Cardiac muscle cell (in vitro differentiated cells and primary cell): ENCODE results near the gene EDC4. TPM values are rescaled to one million over a fixed set of nuclear protein-coding genes. Genes with fewer than 3 reads are reported as not detected.
"Not testable (repeated sequence)": the region's sequence is repeated elsewhere in the genome, so short reads cannot be mapped to it uniquely, and the experiment has no call there.

Source experiments
- DNase-seq, 2 donors: peaks; one replicate each; pipeline versions ENCODE4 v3.0.0 to v3.0.0-alpha.2; 2010 to 2017; ENCODE audit warnings: low read depth in 1 of 2, low spot score in 1 of 2
- H3K27ac ChIP-seq: fragments of 200-600 bp; sonication (generic); 2 replicates; pipeline ENCODE4 v1.5.1; 2016
- H3K27me3 ChIP-seq: fragments of 200-600 bp; sonication (generic); 2 replicates; pipeline ENCODE4 v1.6.0; 2016; ENCODE audit warnings: control low read depth
- H3K36me3 ChIP-seq: fragments of 200-600 bp; sonication (generic); 2 replicates; pipeline ENCODE4 v1.5.1; 2016; ENCODE audit warnings: control low read depth
- H3K4me1 ChIP-seq: fragments of 200-600 bp; sonication (generic); 2 replicates; pipeline ENCODE4 v1.8.1; 2017; ENCODE audit warnings: low read depth, mild to moderate bottlenecking, mixed run types
- H3K4me3 ChIP-seq: fragments of 200-600 bp; sonication (generic); 2 replicates; pipeline ENCODE4 v1.5.1; 2016; ENCODE audit warnings: mild to moderate bottlenecking
- H3K9me3 ChIP-seq: fragments of 200-600 bp; sonication (generic); 2 replicates; pipeline ENCODE4 v1.5.1; 2017; ENCODE audit warnings: low read depth, mild to moderate bottlenecking, control low read depth
- polyA plus RNA-seq: library from polyadenylated mRNA; unstranded; fragments of >200 nt; fragmentation: Nextera tagmentation; extraction: Ambion mirVana; gene quantifications from 2 replicates; pipeline ENCODE4 v1.2.1, GENCODE V29; 2016
- total RNA-seq: library from RNA; depleted of rRNA; stranded (reverse); fragments of >200 nt; gene quantifications from 2 replicates; pipeline ENCODE4 v1.2.3, GENCODE V29; 2016
- TF ChIP-seq, protein P1 (sequence below): IDR thresholded peaks from 2 replicates; pipeline ENCODE4 v1.5.1; 2012; ENCODE audit warnings: low read depth, mild to moderate bottlenecking, low read length

Gene EDC4
- total and polyA plus RNA-seq, 2 experiments from 2014 or later, result 87.8 to 95.7 TPM

- no peak for DNase-seq
- TF ChIP-seq, protein P1, sequence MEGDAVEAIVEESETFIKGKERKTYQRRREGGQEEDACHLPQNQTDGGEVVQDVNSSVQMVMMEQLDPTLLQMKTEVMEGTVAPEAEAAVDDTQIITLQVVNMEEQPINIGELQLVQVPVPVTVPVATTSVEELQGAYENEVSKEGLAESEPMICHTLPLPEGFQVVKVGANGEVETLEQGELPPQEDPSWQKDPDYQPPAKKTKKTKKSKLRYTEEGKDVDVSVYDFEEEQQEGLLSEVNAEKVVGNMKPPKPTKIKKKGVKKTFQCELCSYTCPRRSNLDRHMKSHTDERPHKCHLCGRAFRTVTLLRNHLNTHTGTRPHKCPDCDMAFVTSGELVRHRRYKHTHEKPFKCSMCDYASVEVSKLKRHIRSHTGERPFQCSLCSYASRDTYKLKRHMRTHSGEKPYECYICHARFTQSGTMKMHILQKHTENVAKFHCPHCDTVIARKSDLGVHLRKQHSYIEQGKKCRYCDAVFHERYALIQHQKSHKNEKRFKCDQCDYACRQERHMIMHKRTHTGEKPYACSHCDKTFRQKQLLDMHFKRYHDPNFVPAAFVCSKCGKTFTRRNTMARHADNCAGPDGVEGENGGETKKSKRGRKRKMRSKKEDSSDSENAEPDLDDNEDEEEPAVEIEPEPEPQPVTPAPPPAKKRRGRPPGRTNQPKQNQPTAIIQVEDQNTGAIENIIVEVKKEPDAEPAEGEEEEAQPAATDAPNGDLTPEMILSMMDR, result no peak
- H3K4me3 ChIP-seq, result no peak overlapping the region
- H3K9me3 ChIP-seq, result no peaks in the 10 kb centered on the region
- H3K27me3 ChIP-seq, result no peaks in the 10 kb centered on the region
- no peak overlapping the region for H3K27ac ChIP-seq
- no peaks in the 10 kb centered on the region for H3K4me1 ChIP-seq
- peaks cover 8% of the 10 kb centered on the region for H3K36me3 ChIP-seq
Measured at GRCh38 chr16:67909056-67909742, 36.3 kb downstream of the EDC4 start.

- Histone ChIP-seq H3K27ac (no peak overlapping the region), H3K4me3 (no peak overlapping the region), H3K27me3 (no peaks in the 10 kb centered on the region), H3K4me1 (no peaks in the 10 kb centered on the region), H3K9me3 (no peaks in the 10 kb centered on the region), H3K36me3 (peaks cover 8% of the 10 kb centered on the region)
- TF ChIP-seq, protein P1, result no peak
- DNase-seq, result peak in 1 of 2 donors; percentile 48
Measured at GRCh38 chr16:67910158-67910557, 37.3 kb downstream of the EDC4 start.

GRCh38 chr16:67914758-67915495 lies 42.1 kb downstream of the EDC4 start:
- no peak for DNase-seq
- Histone ChIP-seq H3K36me3 (peaks cover 3% of the 10 kb centered on the region), H3K27me3 (no peaks in the 10 kb centered on the region), H3K4me1 (peaks cover 13% of the 10 kb centered on the region), H3K27ac (no peak overlapping the region), H3K9me3 (no peaks in the 10 kb centered on the region), H3K4me3 (no peak overlapping the region)
- TF ChIP-seq, protein P1, result no peak

GRCh38 chr16:67915496-67915769 lies 42.6 kb downstream of the EDC4 start:
- not testable (repeated sequence) for H3K9me3 ChIP-seq, H3K27me3 ChIP-seq, H3K36me3 ChIP-seq, H3K27ac ChIP-seq, H3K4me3 ChIP-seq, DNase-seq
- peaks cover 13% of the 10 kb centered on the region for H3K4me1 ChIP-seq

- Histone ChIP-seq H3K36me3 (peaks cover 2% of the 10 kb centered on the region), H3K4me3 (no peak overlapping the region), H3K9me3 (no peaks in the 10 kb centered on the region), H3K27me3 (no peaks in the 10 kb centered on the region), H3K4me1 (peaks cover 13% of the 10 kb centered on the region), H3K27ac (no peak overlapping the region)
- no peak for DNase-seq
- TF ChIP-seq, protein P1, result no peak
Measured at GRCh38 chr16:67915831-67916723, 43.2 kb downstream of the EDC4 start.
